ENCODE data around the gene ALDOB. TPM values are rescaled to one million over a fixed set of nuclear protein-coding genes. Genes with fewer than 3 reads are reported as not detected.

ALDOB gene
- total RNA-seq, 1 donor from 2014 or later = not detected

GRCh38 chr9:101458963-101459631 is 23.5 kb upstream of the ALDOB start:
- intact Hi-C loops (cut with DNase I) = no loop called here
- DNase-seq (ENCODE audit: low spot score) (no peak), ATAC-seq (peak; percentile 84)

- intact Hi-C loops (cut with DNase I) = no loop called here
- no peak for ATAC-seq
Measured at GRCh38 chr9:101457003-101457402, 21.4 kb upstream of the ALDOB start.

GRCh38 chr9:101455656-101456240 is 20.2 kb upstream of the ALDOB start:
- ATAC-seq = no peak
- no peak for DNase-seq (ENCODE audit: low spot score)
- intact Hi-C loops (cut with DNase I) = no loop called here

More at GRCh38 chr9:101457003-101457402, 21.4 kb upstream of the ALDOB start:
- no peak for DNase-seq (ENCODE audit: low spot score)

- intact Hi-C loops (cut with DNase I) = no loop called here
- DNase-seq (ENCODE audit: low spot score) = no peak
- ATAC-seq = no peak
Measured at GRCh38 chr9:101453776-101454570, 18.4 kb upstream of the ALDOB start.

- ATAC-seq (no peak), DNase-seq (ENCODE audit: low spot score) (no peak)
- intact Hi-C loops (cut with DNase I) = no loop called here
Measured at GRCh38 chr9:101451498-101451897, 15.9 kb upstream of the ALDOB start.

- ATAC-seq (no peak), DNase-seq (ENCODE audit: low spot score) (no peak)
- intact Hi-C loops (cut with DNase I) = no loop called here
Measured at GRCh38 chr9:101450931-101451330, 15.4 kb upstream of the ALDOB start.

GRCh38 chr9:101449071-101449721 is 13.6 kb upstream of the ALDOB start:
- peak; percentile 73 for DNase-seq (ENCODE audit: low spot score)
- peak; percentile 92 for ATAC-seq
- intact Hi-C loops (cut with DNase I) = no loop called here

- ATAC-seq (no peak), DNase-seq (ENCODE audit: low spot score) (no peak)
- intact Hi-C loops (cut with DNase I) = no loop called here
Measured at GRCh38 chr9:101448680-101449070, 13.1 kb upstream of the ALDOB start.

- no peak for ATAC-seq
- intact Hi-C loops (cut with DNase I) = no loop called here
- no peak for DNase-seq (ENCODE audit: low spot score)
Measured at GRCh38 chr9:101446732-101447131, 11.2 kb upstream of the ALDOB start.

- DNase-seq (ENCODE audit: low spot score) (no peak), ATAC-seq (no peak)
- intact Hi-C loops (cut with DNase I) = no loop called here
Measured at GRCh38 chr9:101445353-101446029, 9.9 kb upstream of the ALDOB start.

- DNase-seq (ENCODE audit: low spot score) (no peak), ATAC-seq (no peak)
- intact Hi-C loops (cut with DNase I) = no loop called here
Measured at GRCh38 chr9:101443364-101443771, 7.8 kb upstream of the ALDOB start.

GRCh38 chr9:101442736-101443135 is 7.2 kb upstream of the ALDOB start:
- intact Hi-C loops (cut with DNase I) = no loop called here
- DNase-seq (ENCODE audit: low spot score) (no peak), ATAC-seq (no peak)

GRCh38 chr9:101442318-101442717 is 6.7 kb upstream of the ALDOB start:
- DNase-seq (ENCODE audit: low spot score) (no peak), ATAC-seq (no peak)
- intact Hi-C loops (cut with DNase I) = no loop called here

GRCh38 chr9:101440714-101441230 is 5.2 kb upstream of the ALDOB start:
- ATAC-seq = no peak
- intact Hi-C loops (cut with DNase I) = no loop called here
- no peak for DNase-seq (ENCODE audit: low spot score)

GRCh38 chr9:101438523-101438922 is 2.9 kb upstream of the ALDOB start:
- ATAC-seq (no peak), DNase-seq (ENCODE audit: low spot score) (no peak)
- intact Hi-C loops (cut with DNase I) = no loop called here

GRCh38 chr9:101437806-101438232 is 2.2 kb upstream of the ALDOB start:
- no peak for DNase-seq (ENCODE audit: low spot score)
- no peak for ATAC-seq
- intact Hi-C loops (cut with DNase I) = no loop called here

GRCh38 chr9:101434998-101435397 is 576 bp downstream of the ALDOB start:
- intact Hi-C loops (cut with DNase I) = no loop called here
- ATAC-seq = no peak
- DNase-seq (ENCODE audit: low spot score) = no peak

GRCh38 chr9:101433229-101433628 is 2.3 kb downstream of the ALDOB start:
- intact Hi-C loops (cut with DNase I) = no loop called here
- no peak for DNase-seq (ENCODE audit: low spot score)
- no peak for ATAC-seq

- intact Hi-C loops (cut with DNase I) = no loop called here
- DNase-seq (ENCODE audit: low spot score) (no peak), ATAC-seq (no peak)
Measured at GRCh38 chr9:101432740-101433139, 2.8 kb downstream of the ALDOB start.

Data from sciatic nerve (tissue), 2 donors.